ENCODE data around the gene SART3.

GRCh38 chr12:108518716-108519496 lies 42.1 kb downstream of the SART3 start:
- TF ChIP-seq CTCF (IDR thresholded peaks at IDR 0.05) (no peak), POLR2A (IDR thresholded peaks at IDR 0.05) (no peak)

Data from heart left ventricle (tissue), 13 donors.